NCI-H1436 treated with DMSO at 0.1 percent for 48 hours (cell line): ENCODE measurements around the gene EPGN.

Source experiments
- DNase-seq: peaks from one replicate; lab custom pipeline; 2025; lab: John Stamatoyannopoulos, UW

Gene EPGN

DNA sequence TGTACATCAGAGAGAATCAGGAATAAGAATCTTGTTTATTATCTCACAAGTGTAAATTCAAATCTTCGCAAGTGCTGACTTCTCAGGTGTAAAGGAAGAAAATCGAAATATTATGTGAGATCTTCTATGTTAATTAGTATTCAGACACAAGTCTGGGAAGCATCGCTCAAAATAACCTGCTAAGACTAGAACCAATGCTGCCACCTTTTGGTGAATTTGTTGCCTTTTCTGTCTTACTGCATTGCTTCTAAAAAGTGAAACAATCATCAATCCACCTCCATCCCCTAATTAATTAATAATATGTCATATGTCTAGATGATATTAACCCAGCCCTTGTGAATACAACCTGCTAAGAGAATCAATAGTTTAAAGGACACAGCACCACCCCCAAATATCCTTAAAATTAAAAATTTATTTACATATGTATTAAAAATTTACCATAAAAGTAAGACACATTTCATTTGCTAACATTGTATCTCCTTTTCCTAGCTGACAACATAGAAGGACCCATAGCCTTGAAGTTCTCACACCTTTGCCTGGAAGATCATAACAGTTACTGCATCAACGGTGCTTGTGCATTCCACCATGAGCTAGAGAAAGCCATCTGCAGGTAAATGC, 3.5 kb downstream of the EPGN start:
- DNase-seq, result peak; percentile 4

DNA sequence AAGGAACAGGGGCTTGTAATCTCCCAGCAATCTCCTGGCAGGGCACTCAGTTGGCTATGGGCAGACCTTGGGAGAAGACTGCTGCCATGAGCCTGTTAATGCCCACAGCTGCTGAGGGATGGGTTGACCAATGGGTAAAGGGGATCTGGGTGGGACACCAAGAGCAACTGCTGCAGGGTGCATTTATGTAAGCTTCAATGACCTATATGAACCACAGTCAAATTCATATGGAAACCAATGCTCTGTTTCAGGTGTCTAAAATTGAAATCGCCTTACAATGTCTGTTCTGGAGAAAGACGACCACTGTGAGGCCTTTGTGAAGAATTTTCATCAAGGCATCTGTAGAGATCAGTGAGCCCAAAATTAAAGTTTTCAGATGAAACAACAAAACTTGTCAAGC, 6.1 kb downstream of the EPGN start:
- no peak for DNase-seq

DNA sequence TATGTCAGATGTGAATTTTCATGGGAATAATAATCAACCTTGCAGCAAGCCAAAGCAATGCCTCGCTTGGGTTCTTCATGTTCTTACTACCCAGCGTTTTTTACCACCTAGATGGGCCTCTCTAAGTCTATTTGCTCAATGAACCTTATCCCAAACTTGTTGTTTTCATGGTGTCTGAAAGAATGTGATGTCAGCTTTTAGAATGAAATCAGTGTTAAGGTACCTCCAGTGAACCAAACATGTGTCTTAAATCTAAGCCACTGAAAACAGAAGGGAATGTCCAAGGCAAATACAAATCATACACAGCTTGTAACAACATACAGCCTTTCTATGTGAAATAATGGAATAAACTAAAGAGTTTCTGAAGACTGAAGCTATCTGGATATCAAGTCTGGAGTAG, 6.7 kb downstream of the EPGN start:
- DNase-seq, result no peak

DNA sequence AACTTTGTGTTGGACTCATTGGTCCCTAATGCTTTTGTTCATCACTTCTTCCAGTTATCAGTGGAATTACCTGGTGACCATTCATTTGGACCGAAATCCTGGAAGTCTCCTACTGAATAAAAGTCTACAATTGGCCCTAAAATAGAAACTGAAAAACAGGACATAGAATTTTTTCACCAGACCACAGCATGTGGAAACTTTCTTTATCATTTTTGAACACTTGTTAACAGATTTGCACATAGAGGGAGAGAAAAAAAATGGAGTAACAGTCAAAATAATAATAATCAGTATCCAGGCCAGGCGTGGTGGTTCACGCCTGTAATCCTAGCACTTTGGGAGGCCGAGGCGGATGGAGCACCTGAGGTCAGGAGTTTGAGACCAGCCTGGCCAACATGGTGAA, 7.1 kb downstream of the EPGN start:
- no peak for DNase-seq

DNA sequence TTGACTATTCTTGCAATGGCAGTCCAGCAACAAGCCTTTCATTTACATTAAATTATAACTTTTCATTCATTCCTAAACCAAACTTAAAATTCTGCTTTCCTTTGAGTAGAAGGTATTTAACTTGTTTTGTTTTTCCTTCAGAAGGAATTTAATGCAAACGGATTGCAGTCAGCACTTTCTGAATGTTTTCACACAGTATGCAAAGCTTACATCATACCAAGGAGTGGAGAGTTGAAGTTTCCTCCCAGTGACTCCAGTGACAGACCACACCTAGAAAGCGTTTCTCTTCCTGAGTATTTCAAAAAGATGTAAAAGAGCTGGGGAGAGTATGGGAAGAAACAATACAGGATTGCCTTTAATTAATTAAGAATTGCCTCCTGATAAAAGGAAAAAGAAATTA, 8.1 kb downstream of the EPGN start:
- no peak for DNase-seq

DNA sequence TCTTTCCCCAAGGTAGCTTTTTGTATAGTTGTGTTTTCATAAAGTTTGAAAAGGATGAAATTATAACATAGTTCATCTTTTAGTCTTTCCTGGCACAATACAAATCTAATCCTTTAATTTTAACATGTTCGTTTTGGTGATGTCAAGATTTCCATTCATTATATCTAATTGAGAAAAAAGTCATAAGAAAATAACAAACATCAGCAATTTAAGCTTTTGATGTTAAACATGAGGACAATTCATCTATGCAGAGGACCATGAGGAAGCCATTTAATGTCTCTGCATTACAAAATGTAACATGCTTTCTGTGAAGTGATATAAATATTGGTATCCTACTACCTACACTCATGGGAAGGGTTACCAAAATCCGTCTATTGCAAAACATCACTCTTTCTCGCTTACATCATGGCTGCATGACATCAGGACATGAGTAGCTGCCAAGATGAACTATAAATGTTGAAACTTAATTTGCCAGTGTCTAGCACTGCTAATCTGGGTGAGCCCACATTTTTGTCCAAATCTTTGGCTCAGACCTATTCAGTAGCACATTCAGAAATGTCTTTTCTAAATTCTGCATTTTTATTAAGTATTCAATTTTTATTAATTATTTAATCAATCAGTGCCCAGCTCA, 9.5 kb downstream of the EPGN start:
- DNase-seq, result no peak

DNA sequence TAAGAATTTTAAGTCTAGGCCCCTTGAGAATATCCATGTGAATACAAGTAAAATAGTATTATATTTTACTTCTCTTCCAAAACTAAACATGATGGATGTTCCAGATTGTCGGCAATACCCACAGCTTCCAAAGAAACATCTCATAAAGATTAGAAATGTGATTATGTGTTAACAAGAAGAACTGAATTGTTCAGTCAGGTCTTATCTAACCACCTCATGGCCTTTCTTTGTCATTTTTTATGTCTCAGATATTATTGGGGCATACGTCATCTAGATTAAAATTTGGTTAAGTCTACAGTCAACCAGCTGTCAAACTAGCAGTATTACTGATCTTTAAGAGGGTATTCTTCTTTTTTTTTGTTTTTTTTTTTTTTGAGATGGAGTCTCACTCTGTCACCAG, 10.0 kb downstream of the EPGN start:
- DNase-seq, result no peak

DNA sequence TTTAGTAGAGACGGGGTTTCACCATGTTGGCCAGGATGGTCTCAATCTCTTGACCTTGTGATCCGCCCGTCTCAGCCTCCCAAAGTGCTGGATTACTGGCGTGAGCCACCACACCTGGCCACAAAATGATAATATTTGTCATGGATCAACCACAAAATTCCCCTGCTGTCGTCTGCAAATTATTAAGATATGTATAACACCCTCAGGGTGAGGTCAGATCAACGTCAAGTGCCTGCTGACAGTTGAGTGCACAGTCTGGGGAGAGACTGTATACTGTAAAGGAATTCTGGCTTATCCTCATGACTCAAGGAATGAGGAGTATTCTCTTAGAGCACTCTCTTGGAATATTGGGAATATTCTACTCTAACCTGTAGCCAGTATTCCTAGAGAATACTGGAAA, 11.2 kb downstream of the EPGN start:
- no peak for DNase-seq

DNA sequence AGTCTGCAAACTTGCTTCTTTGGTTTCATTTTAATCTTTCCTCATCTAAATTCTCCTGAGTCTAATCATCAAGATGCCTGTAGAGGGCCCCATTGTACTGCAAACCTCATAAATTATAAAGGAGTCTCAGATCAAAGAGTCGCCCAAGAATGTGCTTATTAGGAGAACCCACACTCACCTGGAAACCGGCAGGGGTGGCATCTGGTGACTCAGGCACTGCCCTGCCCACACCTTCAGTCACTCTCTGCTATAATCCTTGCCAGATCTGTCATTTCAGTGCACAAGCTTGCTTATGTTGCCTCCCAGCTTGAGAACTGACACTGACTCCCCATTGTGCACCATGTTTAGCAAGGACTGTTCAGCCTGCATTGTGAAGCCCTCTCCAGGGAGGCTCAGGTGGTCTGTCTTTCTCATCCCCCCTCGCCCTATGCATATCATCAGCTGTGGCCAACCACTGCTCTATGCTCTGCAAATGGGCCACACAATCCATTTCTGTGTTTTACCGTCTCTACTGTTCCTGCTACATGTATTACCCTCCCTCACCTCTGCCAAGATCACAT, 12.4 kb downstream of the EPGN start:
- no peak for DNase-seq

DNA sequence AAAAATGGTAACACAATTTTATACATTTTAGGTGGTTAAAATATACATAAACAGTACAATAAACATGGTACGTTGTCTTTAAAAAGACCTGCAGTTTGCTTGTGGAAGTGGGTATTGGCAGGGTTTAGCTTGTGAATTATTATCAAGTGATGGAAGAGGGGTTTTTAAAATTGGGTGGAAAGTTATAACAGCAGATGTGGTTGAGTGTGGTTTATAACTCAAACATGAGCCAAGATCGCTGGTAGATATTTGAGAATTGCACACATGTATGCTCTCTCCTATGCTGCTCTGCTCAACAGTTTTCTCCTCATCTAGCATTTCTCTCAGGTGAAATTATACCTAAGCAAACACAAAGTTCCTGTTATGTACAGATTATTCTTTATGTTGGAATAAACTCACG, 14.0 kb downstream of the EPGN start:
- no peak for DNase-seq

DNA sequence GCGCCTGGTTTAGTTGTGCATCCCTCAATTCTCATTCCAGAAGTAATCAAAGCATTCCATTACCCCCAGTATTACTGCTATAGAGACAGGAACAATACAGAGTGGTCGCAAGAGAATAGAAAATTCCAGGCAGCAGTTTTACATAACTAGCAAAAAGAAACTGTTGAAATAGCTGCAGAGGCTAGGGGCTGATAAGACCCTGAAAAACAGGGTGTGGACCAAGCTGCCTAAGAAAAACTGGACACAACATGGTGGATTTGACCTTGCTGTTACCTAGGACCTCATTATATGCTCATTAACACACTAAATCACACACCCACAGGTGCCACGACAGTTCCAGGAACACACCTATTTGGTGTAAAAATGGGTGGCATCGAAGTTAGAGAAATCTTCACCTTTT, 15.4 kb downstream of the EPGN start:
- no peak for DNase-seq

DNA sequence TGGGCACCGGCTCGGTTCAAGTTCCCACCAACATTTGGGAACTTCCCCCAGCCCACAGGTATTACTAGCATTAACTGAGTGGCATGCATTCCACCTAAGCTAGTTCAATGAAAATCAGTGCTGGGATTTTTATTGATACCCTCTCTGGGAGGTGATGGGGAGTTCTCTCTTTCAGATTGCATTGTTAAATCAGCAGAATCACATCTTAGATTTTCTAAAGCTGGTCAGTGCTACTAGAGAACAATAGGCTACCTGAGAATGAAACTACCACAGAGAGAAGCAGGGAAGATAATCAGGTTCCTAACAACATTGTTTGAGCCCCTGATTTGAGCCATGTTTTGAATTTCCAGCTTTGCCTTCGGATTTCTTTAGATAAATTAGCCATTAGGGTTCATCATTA, 16.0 kb downstream of the EPGN start:
- DNase-seq, result no peak

DNA sequence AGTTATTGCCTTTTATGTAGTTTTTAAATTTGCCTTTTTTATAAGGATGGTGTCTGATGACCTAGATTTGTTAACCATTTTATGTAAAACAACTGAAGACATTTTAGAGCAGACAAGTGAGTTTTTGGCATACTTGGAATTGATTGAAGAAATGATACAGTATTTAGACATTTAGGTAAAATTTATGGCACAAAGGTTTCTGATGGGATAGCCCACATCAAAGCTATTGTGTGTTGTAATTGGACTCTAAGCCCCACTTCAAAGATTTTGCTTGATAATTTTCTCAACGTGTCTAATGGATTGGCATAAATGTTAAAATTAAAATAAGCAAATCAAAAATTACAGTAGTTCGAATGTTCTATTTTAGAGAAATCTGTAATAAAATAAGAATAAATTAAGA, 17.6 kb downstream of the EPGN start:
- DNase-seq, result no peak

DNA sequence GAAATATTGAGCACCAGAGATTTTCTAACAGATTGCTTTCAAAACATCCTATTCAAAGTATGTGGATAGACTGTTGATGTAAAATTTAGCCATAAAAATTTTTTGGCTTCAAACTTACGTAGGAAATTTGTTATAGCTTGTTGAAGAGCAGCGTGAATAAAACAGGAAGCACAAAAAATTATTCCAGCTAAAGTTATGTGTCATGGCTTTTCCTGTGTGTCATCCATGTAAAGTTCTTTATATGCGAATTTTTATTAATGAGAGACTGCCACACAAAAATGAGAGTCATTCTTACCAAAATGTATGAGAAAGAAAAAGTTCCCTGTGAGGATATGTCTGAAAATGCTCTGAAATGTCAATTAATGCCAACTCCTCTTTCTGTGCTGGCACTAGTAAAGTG, 19.5 kb downstream of the EPGN start:
- no peak for DNase-seq

DNA sequence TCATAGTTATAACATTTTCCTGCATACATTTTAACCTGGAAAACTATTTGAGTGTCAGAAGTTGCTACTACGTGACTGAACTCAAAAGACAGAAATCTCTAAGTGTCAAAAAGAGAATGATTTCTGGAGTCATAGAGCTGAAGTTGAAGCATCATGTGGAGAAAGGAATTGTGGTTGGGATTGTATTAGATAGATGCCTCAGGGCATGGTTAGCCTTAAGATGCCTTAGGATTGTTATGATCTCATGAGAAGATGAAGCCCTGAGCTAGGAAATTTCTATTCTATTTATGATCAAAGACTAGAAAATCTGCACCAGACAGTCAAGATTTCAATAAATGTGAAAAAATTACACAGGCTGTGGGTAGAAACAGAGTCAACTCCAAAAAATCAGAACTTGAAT, 20.2 kb downstream of the EPGN start:
- DNase-seq, result no peak

DNA sequence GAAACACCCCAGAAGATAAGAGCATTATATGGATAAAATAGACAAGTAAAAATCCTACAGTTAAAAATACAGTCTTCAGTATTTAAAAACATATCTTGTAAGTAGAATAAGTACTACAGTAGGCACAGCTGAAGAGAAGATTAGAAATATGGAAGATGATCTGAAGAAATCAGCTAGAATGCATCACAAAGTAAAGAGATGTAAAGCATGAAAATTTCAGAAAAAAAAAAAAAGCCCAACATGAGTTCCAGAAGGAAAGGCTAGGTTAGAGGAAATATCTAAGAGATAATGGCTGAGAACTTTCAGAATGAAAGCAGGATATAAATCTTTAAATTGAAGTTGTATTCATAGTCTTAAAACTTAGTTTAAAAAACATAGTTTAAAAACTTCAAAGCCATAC, 21.0 kb downstream of the EPGN start:
- no peak for DNase-seq

DNA sequence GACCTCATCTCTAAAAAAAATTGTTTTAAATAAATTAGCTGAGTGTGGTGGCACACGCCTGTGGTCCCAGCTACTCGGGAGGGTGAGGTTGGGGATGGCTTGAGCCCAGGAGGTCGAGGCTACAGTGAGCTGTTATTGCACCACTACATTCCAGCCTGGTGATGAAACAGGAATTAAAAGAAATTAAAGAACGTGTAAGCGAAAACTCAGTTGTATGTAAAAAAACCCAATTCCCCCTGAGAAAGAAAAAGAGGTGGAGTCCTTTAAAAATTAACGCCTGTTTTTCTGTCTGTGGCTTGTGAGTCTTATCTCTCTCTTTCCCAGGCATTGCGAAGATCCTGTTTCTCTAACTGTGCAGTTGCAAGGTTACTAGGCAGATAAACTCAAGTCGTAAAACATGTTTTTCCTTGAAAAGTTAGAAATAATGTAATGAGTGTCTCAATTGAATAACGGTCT, 22.1 kb downstream of the EPGN start:
- no peak for DNase-seq

DNA sequence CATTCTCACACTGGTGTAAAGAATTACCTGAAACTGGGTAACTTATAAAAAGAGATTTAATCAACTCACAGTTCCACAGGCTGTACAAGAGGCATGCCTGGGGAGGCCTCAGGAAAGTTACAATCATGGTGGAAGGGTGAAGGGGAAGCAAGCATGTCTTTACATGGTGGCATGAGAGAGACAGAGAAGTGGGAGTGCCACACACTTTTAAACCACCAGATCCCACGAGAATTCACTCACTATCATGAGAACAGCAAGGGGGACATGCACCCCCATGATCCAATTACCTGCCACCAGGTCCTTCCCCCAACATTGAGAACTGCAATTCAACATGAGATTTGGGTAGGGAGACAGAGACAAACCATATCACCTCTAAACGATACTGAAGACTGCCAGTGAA, 23.0 kb downstream of the EPGN start:
- no peak for DNase-seq

DNA sequence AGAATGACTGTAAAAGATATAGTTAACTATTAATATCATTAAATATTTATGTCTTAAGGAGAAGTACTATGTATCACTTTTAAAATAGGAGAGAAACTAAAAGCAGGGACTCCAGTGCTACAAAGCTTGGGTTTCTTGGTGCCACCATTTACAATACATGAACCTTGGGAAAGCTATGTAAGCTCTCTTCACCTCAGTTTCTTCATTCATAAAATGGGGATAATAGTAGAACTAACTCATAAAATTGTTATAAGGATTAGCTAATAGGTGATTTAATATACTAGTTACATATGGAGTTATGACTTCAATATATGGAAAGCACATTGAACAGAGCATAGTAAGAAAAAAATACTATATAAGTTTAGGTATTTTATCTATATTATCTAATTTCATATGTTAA, 23.7 kb downstream of the EPGN start:
- DNase-seq, result no peak

DNA sequence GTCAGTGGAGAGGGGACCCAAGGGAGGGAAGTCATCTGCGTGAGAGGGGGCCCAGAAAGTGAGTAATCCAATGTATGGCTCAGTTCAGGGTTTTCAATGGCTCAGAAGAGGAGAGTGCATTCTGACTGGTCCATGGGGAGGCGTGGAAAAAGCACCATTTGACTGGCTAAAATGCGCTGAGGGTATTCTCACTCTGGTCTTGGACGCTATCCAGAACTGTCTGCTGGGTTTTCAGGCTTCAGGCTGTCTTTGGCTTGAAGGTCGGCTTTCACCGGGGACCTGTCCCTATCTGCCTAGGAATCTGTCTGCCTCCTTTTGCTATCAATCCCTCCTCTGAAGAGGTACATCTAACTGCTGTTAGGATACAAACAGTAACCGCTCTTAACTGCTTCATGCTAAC, 26.4 kb downstream of the EPGN start:
- DNase-seq, result no peak

DNA sequence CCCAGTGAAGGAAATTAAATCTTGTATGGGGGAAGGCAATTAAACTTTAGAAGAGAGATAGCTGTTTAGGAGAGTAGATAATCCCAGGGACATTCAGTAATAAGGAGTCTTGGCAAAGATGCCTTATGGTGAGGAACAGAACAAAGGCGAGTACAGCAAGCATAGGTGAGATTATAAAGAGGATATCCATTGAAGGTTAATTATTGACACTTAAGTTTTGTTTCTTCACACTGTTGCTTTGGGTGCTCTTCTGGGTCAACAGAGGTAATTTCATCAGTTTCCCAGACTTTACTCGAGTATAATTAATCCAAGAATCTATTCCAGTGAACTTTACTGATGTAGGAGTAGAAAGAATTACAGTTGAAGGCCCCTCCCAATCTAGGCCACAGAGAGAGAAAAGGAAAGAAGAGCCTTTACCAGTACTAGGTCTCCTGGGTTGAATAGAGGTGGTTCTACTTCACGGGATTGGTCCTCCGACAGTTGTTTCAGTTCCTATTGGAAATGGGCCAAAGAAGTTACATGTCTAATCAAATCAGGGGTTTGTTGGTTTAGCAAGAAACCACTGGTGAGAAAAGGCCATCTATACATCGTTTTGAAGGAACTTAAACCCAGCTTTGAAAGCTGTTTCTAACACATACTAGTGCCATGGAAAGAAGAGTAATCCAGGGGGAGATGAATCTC, 27.2 kb downstream of the EPGN start:
- DNase-seq, result no peak

DNA sequence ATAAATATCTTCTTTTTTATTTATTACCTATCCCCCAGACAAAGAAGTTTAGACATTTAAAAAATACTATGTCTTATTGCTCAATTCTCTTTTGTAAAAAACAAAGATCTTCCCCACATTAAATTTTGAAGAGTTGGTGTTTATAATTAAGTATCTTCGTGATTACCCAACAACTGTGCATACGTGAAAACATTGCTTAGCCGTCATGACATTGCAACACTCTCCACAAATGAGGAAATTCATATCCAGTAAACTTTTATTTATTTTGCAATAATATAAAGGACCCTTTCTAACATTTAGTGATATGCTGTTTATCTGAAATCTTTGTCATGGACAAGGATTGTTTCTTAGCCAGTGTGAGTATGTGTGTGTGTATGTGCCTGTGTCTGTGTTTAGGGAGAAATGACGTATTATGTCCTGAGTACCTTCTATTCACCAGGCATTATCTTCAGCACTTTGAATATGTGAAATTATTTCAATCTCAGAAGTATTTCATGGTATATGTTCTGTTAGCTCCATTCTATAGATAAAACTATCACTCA, 30.6 kb downstream of the EPGN start:
- DNase-seq, result no peak

DNA sequence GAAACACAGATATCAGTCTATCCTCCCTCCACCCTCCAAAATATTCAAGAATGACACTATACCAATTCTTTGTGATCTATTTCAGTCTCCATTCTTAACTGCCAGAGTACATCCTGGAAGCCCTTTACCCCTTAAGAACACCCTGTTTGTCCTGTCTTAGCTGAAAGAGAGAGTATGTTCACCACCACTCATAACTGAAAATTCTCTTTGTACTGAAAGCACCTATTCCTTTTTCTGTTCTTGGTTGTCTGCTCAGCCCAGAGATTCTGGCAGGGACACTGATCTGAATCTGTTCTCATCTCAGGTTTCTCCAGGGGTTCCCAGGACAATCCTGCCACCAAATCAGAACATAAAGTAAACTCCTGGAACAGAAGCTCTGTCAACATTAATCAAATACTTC, 31.2 kb downstream of the EPGN start:
- no peak for DNase-seq
